Vagina (tissue), 2 donors: ENCODE measurements around the gene CHD9NB. TPM values are rescaled to one million over a fixed set of nuclear protein-coding genes. Genes with fewer than 3 reads are reported as not detected.

Experiments used
- DNase-seq, 2 donors: peaks; one replicate each; pipeline ENCODE4 v3.0.0-alpha.2; 2017; ENCODE audit errors: extremely low spot score in 2 of 2
- H3K27ac ChIP-seq: fragments of 200-600 bp; sonication (generic); one replicate; pipeline ENCODE4 v1.5.1; 2019
- H3K27me3 ChIP-seq: fragments of 200-600 bp; sonication (generic); one replicate; pipeline ENCODE4 v1.5.1; 2019
- H3K36me3 ChIP-seq, 2 donors: fragments of 200-600 bp; sonication (generic); one replicate each; pipeline ENCODE4 v1.5.1; 2017 to 2019
- H3K4me1 ChIP-seq: fragments of 200-600 bp; sonication (generic); one replicate; pipeline ENCODE4 v1.5.1; 2019
- H3K4me3 ChIP-seq, 2 donors: fragments of 200-600 bp; sonication (generic); 1 replicate in 1 of 2; 2 replicates in 1 of 2; pipeline ENCODE4 v1.5.1; 2016 to 2019
- H3K9me3 ChIP-seq: fragments of 200-600 bp; sonication (generic); one replicate; pipeline ENCODE4 v1.5.1; 2019
- CTCF ChIP-seq, 3 experiments: fragments of 450-650 bp in 2 of 3; fragments of 200-600 bp in 1 of 3; sonication (generic) in 1 of 3; IDR thresholded peaks; one replicate each; pipeline ENCODE4 v1.5.1; 2017 to 2019; ENCODE audit warnings: antibody characterized with exemption in 3 of 3, mild to moderate bottlenecking in 2 of 3, moderate library complexity in 2 of 3
- POLR2A ChIP-seq, 2 donors: fragments of 450-650 bp; IDR thresholded peaks; one replicate each; pipeline ENCODE4 v1.6.1; 2017; ENCODE audit warnings: antibody characterized with exemption in 2 of 2, mild to moderate bottlenecking in 2 of 2, moderate library complexity in 2 of 2
- POLR2AphosphoS5 ChIP-seq, 2 donors: sonication (generic); formaldehyde crosslinking; IDR thresholded peaks; one replicate each; pipeline ENCODE4 v1.9.0; 2017; ENCODE audit warnings: antibody characterized with exemption in 2 of 2, mild to moderate bottlenecking in 2 of 2, low read depth in 1 of 2; ENCODE audit not compliant: insufficient read depth in 1 of 2
- intact Hi-C: fragments of 100-400 bp; cut with DNase I; formaldehyde crosslinking; loops from one replicate; pipeline ENCODE4 v1.15.1; 2023
- total RNA-seq: library from RNA; depleted of rRNA; stranded (reverse); fragments of >200 nt; gene quantifications from one replicate; pipeline ENCODE4 v1.2.3, GENCODE V29; 2016

The CHD9NB gene
- total RNA-seq, 1 donor from 2014 or later = not detected

- no peak for DNase-seq
- H3K4me3 ChIP-seq = no peak overlapping the region
- intact Hi-C loops = no loop called here
- H3K4me1 ChIP-seq = peaks cover 42% of the 10 kb centered on the region
- no peaks in the 10 kb centered on the region for H3K9me3 ChIP-seq
- no peaks in the 10 kb centered on the region for H3K36me3 ChIP-seq
- no peak for TF ChIP-seq POLR2A (IDR thresholded peaks at IDR 0.05)
- no peak for TF ChIP-seq CTCF (IDR thresholded peaks at IDR 0.05)
- TF ChIP-seq POLR2AphosphoS5 (IDR thresholded peaks at IDR 0.05; ENCODE audit: insufficient read depth in 1 of 2, low read depth in 1 of 2) = no peak
- no peaks in the 10 kb centered on the region for H3K27me3 ChIP-seq
- H3K27ac ChIP-seq = no peak overlapping the region
These were observed 9.0 kb upstream of the CHD9NB start for GRCh38 chr16:53061701-53062159.

- Histone ChIP-seq H3K4me1 (peaks cover 46% of the 10 kb centered on the region), H3K4me3 (no peak overlapping the region), H3K27me3 (no peaks in the 10 kb centered on the region), H3K9me3 (no peaks in the 10 kb centered on the region), H3K27ac (no peak overlapping the region), H3K36me3 (no peaks in the 10 kb centered on the region)
- intact Hi-C loops = no loop called here
- no peak for TF ChIP-seq POLR2AphosphoS5 (IDR thresholded peaks at IDR 0.05; ENCODE audit: insufficient read depth in 1 of 2, low read depth in 1 of 2)
- no peak for DNase-seq
These were observed 8.6 kb upstream of the CHD9NB start for GRCh38 chr16:53061256-53061655.

GRCh38 chr16:53059672-53060071, 7.0 kb upstream of the CHD9NB start:
- TF ChIP-seq CTCF (IDR thresholded peaks at IDR 0.05) (no peak), POLR2AphosphoS5 (IDR thresholded peaks at IDR 0.05; ENCODE audit: insufficient read depth in 1 of 2, low read depth in 1 of 2) (no peak), POLR2A (IDR thresholded peaks at IDR 0.05) (no peak)
- DNase-seq = no peak
- Histone ChIP-seq H3K27ac (no peak overlapping the region), H3K27me3 (no peaks in the 10 kb centered on the region), H3K4me1 (peaks cover 49% of the 10 kb centered on the region), H3K36me3 (no peaks in the 10 kb centered on the region), H3K9me3 (no peaks in the 10 kb centered on the region), H3K4me3 (no peak overlapping the region)
- intact Hi-C loops = loop anchor here (10.0 kb wide), 3 partner anchors 75 to 145 kb away; no protein-coding TSS in a partner anchor

- no peak overlapping the region for H3K4me3 ChIP-seq
- TF ChIP-seq POLR2A (IDR thresholded peaks at IDR 0.05) = no peak
- no peaks in the 10 kb centered on the region for H3K9me3 ChIP-seq
- no peaks in the 10 kb centered on the region for H3K27me3 ChIP-seq
- no peak overlapping the region for H3K27ac ChIP-seq
- intact Hi-C loops = loop anchor here (10.0 kb wide), 3 partner anchors 76 to 146 kb away; no protein-coding TSS in a partner anchor
- H3K36me3 ChIP-seq = no peaks in the 10 kb centered on the region
- H3K4me1 ChIP-seq = peaks cover 55% of the 10 kb centered on the region
- no peak for DNase-seq
These were observed 6.2 kb upstream of the CHD9NB start for GRCh38 chr16:53058882-53059281.

GRCh38 chr16:53058441-53058840, 5.7 kb upstream of the CHD9NB start:
- intact Hi-C loops = loop anchor here (10.0 kb wide), 3 partner anchors 76 to 146 kb away; no protein-coding TSS in a partner anchor
- no peaks in the 10 kb centered on the region for H3K27me3 ChIP-seq
- no peak for DNase-seq
- H3K4me1 ChIP-seq = peaks cover 55% of the 10 kb centered on the region
- TF ChIP-seq POLR2AphosphoS5 (IDR thresholded peaks at IDR 0.05; ENCODE audit: insufficient read depth in 1 of 2, low read depth in 1 of 2) (no peak), POLR2A (IDR thresholded peaks at IDR 0.05) (no peak), CTCF (IDR thresholded peaks at IDR 0.05) (no peak)
- no peak overlapping the region for H3K4me3 ChIP-seq
- H3K9me3 ChIP-seq = no peaks in the 10 kb centered on the region
- no peak overlapping the region for H3K27ac ChIP-seq
- H3K36me3 ChIP-seq = no peaks in the 10 kb centered on the region

GRCh38 chr16:53057658-53058057, 5.0 kb upstream of the CHD9NB start:
- H3K27ac ChIP-seq = no peak overlapping the region
- intact Hi-C loops = loop anchor here (10.0 kb wide), 3 partner anchors 77 to 147 kb away; no protein-coding TSS in a partner anchor
- no peaks in the 10 kb centered on the region for H3K27me3 ChIP-seq
- no peak overlapping the region for H3K4me3 ChIP-seq
- H3K36me3 ChIP-seq = no peaks in the 10 kb centered on the region
- H3K9me3 ChIP-seq = no peaks in the 10 kb centered on the region
- no peak for DNase-seq
- TF ChIP-seq POLR2A (IDR thresholded peaks at IDR 0.05) (no peak), CTCF (IDR thresholded peaks at IDR 0.05) (no peak), POLR2AphosphoS5 (IDR thresholded peaks at IDR 0.05; ENCODE audit: insufficient read depth in 1 of 2, low read depth in 1 of 2) (no peak)
- H3K4me1 ChIP-seq = peaks cover 57% of the 10 kb centered on the region
